Neural cell (in vitro differentiated cells): Measurements from ENCODE around the gene DCDC1. TPM values are rescaled to one million over a fixed set of nuclear protein-coding genes. Genes with fewer than 3 reads are reported as not detected.

ENCODE experiments used
- H2AFZ ChIP-seq: fragments of 200-600, 300-800 bp; sonication (generic), shearing (Covaris generic); 2 replicates; pipeline ENCODE4 v1.6.0; 2014; ENCODE audit warnings: low read depth, mild to moderate bottlenecking, antibody characterized with exemption, low read length, moderate library complexity
- H3F3A ChIP-seq: fragments of 200-600 bp; shearing (Covaris generic); 2 replicates; pipeline ENCODE4 v1.6.1; 2016; ENCODE audit warnings: mild to moderate bottlenecking, moderate library complexity, mixed read lengths, antibody characterized with exemption, low read length; ENCODE audit not compliant: insufficient read depth, poor library complexity, severe bottlenecking
- H3K27ac ChIP-seq: fragments of 200-600, 300-800 bp; sonication (generic), shearing (Covaris generic); 2 replicates; pipeline ENCODE4 v1.5.1; 2014; ENCODE audit warnings: mild to moderate bottlenecking, low read length, moderate library complexity
- H3K27me3 ChIP-seq: fragments of 300-800, 200-600 bp; sonication (generic), shearing (Covaris generic); 2 replicates; pipeline ENCODE4 v1.6.0; 2014; ENCODE audit warnings: mild to moderate bottlenecking, low read depth, low read length, moderate library complexity; ENCODE audit not compliant: insufficient read depth
- H3K36me3 ChIP-seq: fragments of 300-800, 200-600 bp; sonication (generic), shearing (Covaris generic); 2 replicates; pipeline ENCODE4 v1.5.1; 2014; ENCODE audit warnings: mild to moderate bottlenecking, antibody characterized with exemption, low read length, moderate library complexity; ENCODE audit not compliant: insufficient read depth
- H3K4me2 ChIP-seq: fragments of 300-800, 200-600 bp; sonication (generic), shearing (Covaris generic); 2 replicates; pipeline ENCODE4 v1.6.0; 2014; ENCODE audit warnings: mild to moderate bottlenecking, low read length
- H3K4me3 ChIP-seq: fragments of 300-800, 200-600 bp; sonication (generic), shearing (Covaris generic); 2 replicates; pipeline ENCODE4 v1.5.1; 2014; ENCODE audit warnings: mild to moderate bottlenecking, low read length, moderate library complexity
- H3K79me2 ChIP-seq: fragments of 200-600 bp; shearing (Covaris generic); replicated peaks from 2 replicates; pipeline ENCODE4 v1.6.0; 2014; ENCODE audit warnings: mild to moderate bottlenecking, low read length, moderate library complexity; ENCODE audit not compliant: insufficient read depth
- H3K9ac ChIP-seq: fragments of 300-800, 200-600 bp; sonication (generic), shearing (Covaris generic); 2 replicates; pipeline ENCODE4 v1.6.1; 2016; ENCODE audit warnings: mild to moderate bottlenecking, low read length, mixed read lengths
- H3K9me2 ChIP-seq: fragments of 200-600 bp; shearing (Covaris generic); 2 replicates; pipeline ENCODE4 v1.6.1; 2016; ENCODE audit warnings: mild to moderate bottlenecking, low read length, mixed read lengths; ENCODE audit not compliant: insufficient read depth
- H3K9me3 ChIP-seq: fragments of 200-600, 300-800 bp; sonication (generic), shearing (Covaris generic); 2 replicates; pipeline ENCODE4 v1.6.1; 2016; ENCODE audit warnings: mild to moderate bottlenecking, mixed run types, low read length, moderate library complexity, mixed read lengths
- H4K20me1 ChIP-seq: fragments of 200-600 bp; shearing (Covaris generic); 2 replicates; pipeline ENCODE4 v1.6.1; 2016; ENCODE audit warnings: mild to moderate bottlenecking, mixed run types; ENCODE audit not compliant: insufficient read depth
- CTCF ChIP-seq: fragments of 450-650 bp; IDR thresholded peaks from 2 replicates; pipeline ENCODE4 v1.5.1; 2014; ENCODE audit warnings: antibody characterized with exemption, mild to moderate bottlenecking, moderate library complexity; ENCODE audit not compliant: poor library complexity, severe bottlenecking
- EP300 ChIP-seq: fragments of 450-650 bp; conservative IDR thresholded peaks from 2 replicates; pipeline ENCODE4 v1.6.1; 2014; ENCODE audit warnings: antibody characterized with exemption, mild to moderate bottlenecking, moderate library complexity; ENCODE audit not compliant: poor library complexity, severe bottlenecking
- EZH2 ChIP-seq: fragments of 200-600, 300-800 bp; shearing (Covaris generic), sonication (generic); IDR thresholded peaks from 2 replicates; pipeline ENCODE4 v1.6.1; 2014; ENCODE audit warnings: antibody characterized with exemption, low read length, borderline replicate concordance, mild to moderate bottlenecking; ENCODE audit not compliant: insufficient read depth, poor library complexity, severe bottlenecking
- MXI1 ChIP-seq: fragments of 450-650 bp; conservative IDR thresholded peaks from 2 replicates; pipeline ENCODE4 v1.6.1; 2014; ENCODE audit warnings: antibody characterized with exemption, mild to moderate bottlenecking; ENCODE audit not compliant: poor library complexity, severe bottlenecking
- POLR2AphosphoS5 ChIP-seq: IDR thresholded peaks from 2 replicates; pipeline ENCODE4 v1.6.1; 2012
- RAD21 ChIP-seq: fragments of 450-650 bp; conservative IDR thresholded peaks from 2 replicates; pipeline ENCODE4 v1.6.1; 2014; ENCODE audit warnings: antibody characterized with exemption, mild to moderate bottlenecking, moderate library complexity
- REST ChIP-seq: IDR thresholded peaks from 2 replicates; pipeline ENCODE4 v1.6.1; 2012; ENCODE audit warnings: borderline replicate concordance
- SMC3 ChIP-seq: fragments of 450-650 bp; conservative IDR thresholded peaks from 2 replicates; pipeline ENCODE4 v1.6.1; 2014; ENCODE audit warnings: antibody characterized with exemption, mild to moderate bottlenecking, moderate library complexity; ENCODE audit not compliant: poor library complexity
- TAF1 ChIP-seq: IDR thresholded peaks from 2 replicates; pipeline ENCODE4 v1.6.1; 2012; ENCODE audit warnings: low read depth
- polyA plus RNA-seq: library from polyadenylated mRNA; depleted of rRNA; stranded (reverse); fragments of >200 nt; gene quantifications from 2 replicates; pipeline ENCODE4 v1.2.3, GENCODE V29; 2014

DCDC1 gene
- polyA plus RNA-seq, 1 donor from 2014 or later: 5.0 TPM

GRCh38 chr11:30852091-30852490 lies 517.4 kb downstream of the DCDC1 start:
- Histone ChIP-seq H3K4me3 (no peak overlapping the region), H2AFZ (no peak overlapping the region), H3K9me3 (no peaks in the 10 kb centered on the region), H3K36me3 (no peaks in the 10 kb centered on the region), H3K79me2 (no peaks in the 10 kb centered on the region), H4K20me1 (no peaks in the 10 kb centered on the region), H3K9me2 (no peaks in the 10 kb centered on the region), H3K4me2 (no peak overlapping the region), H3K9ac (no peak overlapping the region), H3K27me3 (no peaks in the 10 kb centered on the region), H3K27ac (no peak overlapping the region), H3F3A (no peaks in the 10 kb centered on the region)
- TF ChIP-seq CTCF (no peak), EZH2 (no peak), EP300 (no peak), REST (no peak), RAD21 (no peak), TAF1 (no peak), POLR2AphosphoS5 (no peak), MXI1 (no peak), SMC3 (no peak)

GRCh38 chr11:30837252-30837651 lies 532.3 kb downstream of the DCDC1 start:
- H3K27me3 ChIP-seq: no peaks in the 10 kb centered on the region
- TF ChIP-seq POLR2AphosphoS5: no peak
- no peak for TF ChIP-seq REST
- no peak for TF ChIP-seq RAD21
- TF ChIP-seq EP300: no peak
- TF ChIP-seq CTCF: no peak
- no peak for TF ChIP-seq SMC3
- no peak for TF ChIP-seq EZH2
- no peak for TF ChIP-seq TAF1
- no peak for TF ChIP-seq MXI1
- no peaks in the 10 kb centered on the region for H3K79me2 ChIP-seq
- H3K27ac ChIP-seq: no peak overlapping the region
- no peaks in the 10 kb centered on the region for H3K36me3 ChIP-seq
- H3K4me3 ChIP-seq: no peak overlapping the region
- H3F3A ChIP-seq: no peaks in the 10 kb centered on the region
- no peak overlapping the region for H3K9ac ChIP-seq
- no peaks in the 10 kb centered on the region for H3K9me2 ChIP-seq
- H3K9me3 ChIP-seq: no peaks in the 10 kb centered on the region
- H3K4me2 ChIP-seq: no peak overlapping the region
- H2AFZ ChIP-seq: no peak overlapping the region
- H4K20me1 ChIP-seq: no peaks in the 10 kb centered on the region
